Stimulated activated CD4-positive, alpha-beta T cell treated with anti-CD3 and anti-CD28 coated beads, Interleukin-12 subunit alpha, Interleukin-12 subunit beta, amount 100 ng/mL, for 4 hours (primary cell): ENCODE measurements around the gene CHST9.

Source experiments
- DNase-seq: peaks from one replicate; pipeline ENCODE4 v3.0.0-alpha.2; 2020

Gene CHST9

GRCh38 chr18:26862084-26862483 is 323.0 kb downstream of the CHST9 start:
- DNase-seq, result no peak
